ENCODE data around the gene SHB.

SHB gene

GRCh38 chr9:37984672-37985611, 84.1 kb downstream of the SHB start:
- peak; percentile 30 for DNase-seq

GRCh38 chr9:37984278-37984671, 84.8 kb downstream of the SHB start:
- no peak for DNase-seq

GRCh38 chr9:37983381-37984067, 85.5 kb downstream of the SHB start:
- DNase-seq, result no peak

- DNase-seq, result no peak
Measured at GRCh38 chr9:37979844-37980243, 89.2 kb downstream of the SHB start.

- DNase-seq, result no peak
Measured at GRCh38 chr9:37978983-37979382, 90.0 kb downstream of the SHB start.

GRCh38 chr9:37978481-37978864, 90.6 kb downstream of the SHB start:
- DNase-seq, result no peak

GRCh38 chr9:37977851-37978480, 91.1 kb downstream of the SHB start:
- no peak for DNase-seq

- DNase-seq, result peak; percentile 15
Measured at GRCh38 chr9:37976714-37977477, 92.1 kb downstream of the SHB start.

GRCh38 chr9:37975639-37976038, 93.4 kb downstream of the SHB start:
- no peak for DNase-seq

GRCh38 chr9:37974506-37975173, 94.4 kb downstream of the SHB start:
- no peak for DNase-seq

GRCh38 chr9:37972351-37972848, 96.6 kb downstream of the SHB start:
- DNase-seq, result peak; percentile 47

- no peak for DNase-seq
Measured at GRCh38 chr9:37971691-37972090, 97.3 kb downstream of the SHB start.

- DNase-seq, result no peak
Measured at GRCh38 chr9:37971108-37971459, 97.9 kb downstream of the SHB start.

- no peak for DNase-seq
Measured at GRCh38 chr9:37970301-37971107, 98.5 kb downstream of the SHB start.

- DNase-seq, result no peak
Measured at GRCh38 chr9:37969558-37970300, 99.3 kb downstream of the SHB start.

GRCh38 chr9:37969130-37969529, 99.9 kb downstream of the SHB start:
- peak; percentile 10 for DNase-seq

- DNase-seq, result peak; percentile 95
Measured at GRCh38 chr9:37968228-37968701, 100.8 kb downstream of the SHB start.

GRCh38 chr9:37967761-37968080, 101.3 kb downstream of the SHB start:
- DNase-seq, result no peak

- no peak for DNase-seq
Measured at GRCh38 chr9:37967014-37967760, 101.8 kb downstream of the SHB start.

All from hematopoietic multipotent progenitor cell treated with erythropoietin and hydrocortisone succinate and interleukin-3 and kit ligand, for 8 days (in vitro differentiated cells).